Stimulated activated CD4-positive, alpha-beta T cell treated with anti-CD3 and anti-CD28 coated beads, Interleukin-12 subunit alpha, Interleukin-12 subunit beta, amount 100 ng/mL, for 24 hours (primary cell): Measurements from ENCODE around the gene WNK2.

Source experiments
- DNase-seq, 2 experiments: peaks; one replicate each; pipeline ENCODE4 v3.0.0-alpha.2; 2020; ENCODE audit warnings: low read depth in 2 of 2

Gene WNK2

DNA sequence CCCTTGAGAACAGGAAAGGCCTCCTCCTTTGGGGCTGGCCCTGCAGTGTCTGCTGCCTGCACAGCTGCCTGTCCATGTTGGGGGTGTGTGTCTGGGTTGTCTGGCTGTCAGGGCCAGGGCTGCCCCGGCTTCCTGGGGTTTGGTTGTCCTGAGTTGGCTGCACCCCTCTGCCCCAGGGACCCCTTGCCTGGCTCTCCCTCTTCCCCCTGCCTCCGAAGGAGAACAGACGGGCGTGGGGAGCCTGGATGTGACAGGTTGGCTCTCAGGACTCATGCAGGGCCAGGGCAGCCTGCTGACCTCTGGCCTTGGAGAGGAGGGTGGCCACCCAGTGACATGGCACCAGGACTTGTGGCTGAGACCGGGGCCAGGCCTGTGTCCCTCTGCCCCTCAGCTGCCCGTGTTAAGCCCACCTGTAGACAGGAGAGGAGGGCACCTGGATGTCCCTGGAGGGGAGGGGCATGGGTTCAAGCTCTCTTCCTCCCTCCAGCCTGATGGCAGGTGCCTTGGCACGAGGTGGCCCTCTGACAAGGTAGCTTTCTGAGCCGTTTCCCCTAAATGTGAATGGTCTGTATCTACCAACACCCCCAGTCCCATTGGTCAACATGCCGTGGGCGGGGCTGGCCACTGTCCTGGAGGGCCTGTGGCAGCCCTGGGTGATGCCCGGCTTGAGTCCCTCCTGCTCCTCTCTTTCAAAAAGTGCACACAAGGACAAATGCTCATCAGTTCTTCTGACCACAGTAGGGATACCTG is 34.9 kb downstream of the WNK2 start:
- no peak for DNase-seq

DNA sequence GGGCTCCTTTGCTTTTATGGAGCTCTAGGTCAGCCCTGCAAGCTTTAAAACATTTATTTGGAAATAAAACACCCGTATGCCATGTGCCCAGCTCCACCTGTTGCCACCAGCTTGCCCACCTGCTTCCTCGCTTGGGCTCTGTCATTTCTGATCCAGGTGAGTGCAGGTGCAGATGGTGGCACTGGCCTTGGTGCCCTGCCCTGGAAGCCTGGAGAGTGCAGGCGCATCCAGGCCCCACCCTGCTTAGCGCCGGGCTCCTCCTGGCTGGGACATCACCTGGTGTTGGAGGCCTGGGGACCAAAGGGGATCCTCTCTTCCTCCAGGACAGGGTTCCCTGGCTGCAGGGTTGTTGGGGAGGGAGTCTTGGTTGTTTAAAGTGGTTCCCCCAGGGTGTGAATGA is 35.8 kb downstream of the WNK2 start:
- no peak for DNase-seq

DNA sequence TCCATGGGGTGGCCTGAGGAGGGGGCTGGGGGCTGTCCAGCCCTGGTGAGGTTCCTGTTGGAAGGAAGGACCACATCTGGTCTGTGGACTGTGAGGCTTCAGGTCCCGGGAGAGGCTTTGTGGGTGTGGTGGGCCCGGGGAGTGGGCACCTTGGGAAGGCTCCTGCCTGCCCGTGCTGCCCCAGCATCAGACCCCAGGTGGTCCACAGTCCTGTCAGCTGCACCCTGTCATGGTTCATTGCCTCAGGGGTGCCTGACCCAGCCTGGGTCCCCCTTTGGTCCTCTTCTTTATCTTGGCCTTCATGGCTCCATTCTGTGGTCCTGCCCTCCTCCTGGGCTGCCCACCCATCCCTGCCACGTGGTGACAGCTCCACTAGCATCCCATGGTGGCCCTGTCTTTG is 36.7 kb downstream of the WNK2 start:
- no peak for DNase-seq

DNA sequence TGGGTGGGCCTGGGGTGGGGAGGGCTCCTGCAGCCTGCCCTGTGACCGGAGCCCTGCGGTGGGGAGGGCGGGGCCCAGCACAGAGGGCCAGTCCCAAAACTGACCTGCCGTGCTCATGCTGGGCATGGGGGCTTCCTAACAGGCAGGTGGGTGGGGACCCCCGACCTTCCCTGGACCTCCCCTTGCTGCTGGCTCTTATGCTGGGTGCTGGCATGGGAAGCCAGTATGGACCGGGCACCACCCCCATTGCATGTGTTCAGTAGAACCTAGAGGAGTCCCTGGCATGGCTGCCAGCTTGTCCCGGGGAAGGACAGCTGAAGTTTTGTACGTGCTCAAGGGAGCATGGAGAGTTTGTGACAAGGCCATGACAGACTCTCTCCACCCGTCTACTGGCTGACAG is 37.1 kb downstream of the WNK2 start:
- no peak for DNase-seq

DNA sequence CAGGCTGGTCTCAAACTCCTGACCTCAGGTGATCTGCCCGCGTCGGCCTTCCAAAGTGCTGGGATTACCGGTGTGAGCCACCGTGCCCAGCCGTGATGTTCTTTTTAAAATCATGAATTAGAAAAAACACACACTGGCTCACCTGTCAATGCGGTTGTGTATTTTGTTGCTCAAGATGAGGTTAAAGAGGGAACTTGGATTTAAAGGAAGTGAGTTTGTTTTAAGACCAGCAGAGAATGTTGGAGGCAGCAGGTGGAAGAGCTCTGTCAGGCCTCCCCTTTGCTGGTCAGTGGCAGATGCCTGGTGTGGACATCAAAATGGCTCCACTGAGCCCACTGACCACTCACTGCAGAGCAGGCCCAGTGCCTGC is 38.9 kb downstream of the WNK2 start:
- DNase-seq: no peak

DNA sequence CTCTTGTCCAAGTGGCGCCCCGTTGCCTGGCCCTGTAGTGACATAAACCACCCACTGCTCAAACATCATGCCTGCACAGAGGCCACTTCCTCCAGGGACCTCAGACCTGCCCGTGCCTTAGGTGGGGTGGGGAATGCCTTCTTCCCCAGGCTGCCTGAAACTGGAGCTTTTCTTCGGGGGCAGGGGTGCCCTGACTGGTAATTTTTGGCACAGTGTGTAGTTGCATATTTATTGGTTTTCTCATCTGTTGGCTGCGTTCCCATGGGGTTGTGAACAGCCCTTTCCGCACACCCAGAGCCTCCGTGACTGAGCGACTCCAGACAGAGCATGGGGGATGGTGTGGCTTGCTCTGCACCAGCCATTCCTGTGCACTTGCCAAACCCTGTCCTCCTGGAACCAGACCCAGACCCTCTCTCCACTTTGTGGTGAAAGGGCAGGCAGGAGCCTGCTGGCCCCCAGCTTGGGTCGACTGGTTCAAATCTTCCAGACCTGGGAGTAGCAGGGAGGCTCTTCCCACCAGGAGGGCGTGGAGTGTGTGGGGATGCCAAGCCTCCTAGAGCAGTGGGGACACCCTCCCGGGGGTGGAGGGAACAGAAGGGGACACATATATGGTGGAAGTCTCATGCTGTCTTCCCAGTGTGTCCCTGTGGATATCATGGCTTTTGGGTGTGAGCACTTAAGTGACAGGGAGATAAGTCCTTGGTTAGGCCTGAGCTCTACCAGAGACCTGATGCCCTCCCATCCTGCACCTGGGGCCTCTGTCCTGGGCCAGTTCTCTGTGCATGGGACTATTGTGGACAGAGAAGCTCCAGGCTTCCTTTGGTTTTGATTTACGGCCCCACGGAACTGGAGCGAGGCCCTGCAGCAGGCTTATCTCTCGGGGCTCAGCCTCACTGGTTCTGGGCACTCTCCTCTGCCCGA is 39.6 kb downstream of the WNK2 start:
- DNase-seq: no peak

DNA sequence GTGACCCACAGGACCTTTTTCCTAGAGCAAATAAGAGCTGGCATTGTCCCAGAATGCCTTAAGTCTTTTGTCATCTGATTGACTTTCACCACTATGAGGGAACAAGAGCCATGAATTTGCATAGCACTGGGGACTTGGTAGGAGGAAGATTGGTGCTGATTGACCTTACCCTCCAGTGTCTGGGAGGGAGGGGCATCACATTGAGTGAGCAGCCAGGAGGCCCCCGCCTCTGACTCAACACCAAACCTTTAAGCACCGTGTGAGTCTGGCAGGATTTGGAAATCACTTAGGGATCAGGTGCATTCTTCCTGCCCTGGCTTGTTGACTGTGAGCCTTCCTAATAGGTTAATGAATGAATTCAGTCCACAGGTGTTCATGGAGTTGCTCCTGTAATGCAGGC is 40.7 kb downstream of the WNK2 start:
- no peak for DNase-seq

DNA sequence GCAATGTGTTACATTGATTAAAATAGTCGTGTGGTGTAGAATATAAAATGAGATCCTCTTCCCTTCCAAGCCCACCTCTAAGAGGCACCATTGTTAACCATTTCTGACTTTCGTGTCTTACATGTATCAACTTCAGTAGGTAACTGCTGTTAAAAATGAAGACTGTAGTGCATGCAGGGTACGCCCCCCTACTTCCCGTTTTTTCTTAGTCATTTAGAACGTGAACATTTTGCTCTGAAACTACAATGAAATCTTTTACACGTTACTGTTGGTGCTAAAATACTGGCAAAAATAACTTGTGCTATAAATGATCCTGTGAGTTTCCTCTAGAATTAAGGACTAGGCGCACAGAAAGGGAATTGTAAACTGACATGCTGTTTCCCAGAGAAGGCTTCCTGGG is 41.5 kb downstream of the WNK2 start:
- no peak for DNase-seq

DNA sequence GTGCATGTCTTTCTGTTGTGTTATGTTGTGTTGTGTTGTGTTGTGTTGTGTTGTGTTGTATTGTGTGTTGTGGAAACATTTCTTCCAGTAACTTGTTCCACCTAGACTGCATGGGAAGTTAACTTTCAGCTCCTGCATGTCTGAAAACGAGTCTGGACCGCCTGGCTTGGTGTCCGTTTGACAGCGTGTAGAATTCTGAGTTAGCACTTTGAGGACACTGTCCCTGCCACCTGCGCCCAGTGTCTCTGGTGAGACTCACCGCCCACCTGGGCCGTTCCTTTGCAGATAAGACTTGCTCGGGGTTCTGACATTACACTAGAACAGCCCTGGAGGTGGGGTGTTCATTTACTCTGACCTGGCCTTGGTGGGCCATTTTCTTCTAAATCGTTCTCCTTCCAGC is 42.0 kb downstream of the WNK2 start:
- DNase-seq: no peak

DNA sequence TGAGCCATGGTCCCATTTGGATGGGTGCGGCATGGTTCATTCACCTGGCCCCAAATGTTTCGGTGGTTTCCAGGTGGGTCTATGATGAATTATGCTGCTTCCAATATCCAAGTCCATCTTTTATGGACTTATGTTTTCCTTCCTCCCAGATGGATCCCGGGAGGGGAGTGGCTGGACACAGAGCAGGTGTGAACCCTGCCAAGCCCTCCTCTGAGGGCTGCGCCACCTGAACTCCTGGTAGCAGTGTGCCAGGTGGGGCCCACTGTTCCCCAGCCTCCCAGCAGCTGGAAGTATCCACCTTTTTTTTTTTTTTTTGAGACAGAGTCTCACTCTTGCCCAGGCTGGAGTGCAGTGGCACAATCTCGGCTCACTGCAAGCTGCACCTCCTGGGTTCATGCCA is 42.9 kb downstream of the WNK2 start:
- no peak for DNase-seq

DNA sequence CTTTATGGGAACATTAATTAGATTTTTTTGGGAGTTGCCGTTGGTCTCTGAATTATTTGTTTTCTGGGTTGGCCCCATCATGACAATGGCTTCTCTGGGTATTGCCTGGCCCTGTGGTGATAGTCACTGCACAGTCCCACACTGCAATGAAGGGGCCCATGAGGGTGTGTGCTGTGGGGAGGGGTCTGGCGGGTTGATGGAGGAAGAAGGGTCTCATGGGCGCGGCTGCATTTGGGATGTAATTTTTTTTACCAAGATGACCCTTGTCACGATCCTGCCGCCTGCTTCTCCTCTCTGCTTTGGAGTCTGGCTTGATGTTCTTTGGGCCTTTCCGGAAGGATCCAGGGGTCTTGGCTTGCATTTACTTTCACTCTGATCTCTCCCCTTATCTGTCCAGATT is 44.1 kb downstream of the WNK2 start:
- no peak for DNase-seq

DNA sequence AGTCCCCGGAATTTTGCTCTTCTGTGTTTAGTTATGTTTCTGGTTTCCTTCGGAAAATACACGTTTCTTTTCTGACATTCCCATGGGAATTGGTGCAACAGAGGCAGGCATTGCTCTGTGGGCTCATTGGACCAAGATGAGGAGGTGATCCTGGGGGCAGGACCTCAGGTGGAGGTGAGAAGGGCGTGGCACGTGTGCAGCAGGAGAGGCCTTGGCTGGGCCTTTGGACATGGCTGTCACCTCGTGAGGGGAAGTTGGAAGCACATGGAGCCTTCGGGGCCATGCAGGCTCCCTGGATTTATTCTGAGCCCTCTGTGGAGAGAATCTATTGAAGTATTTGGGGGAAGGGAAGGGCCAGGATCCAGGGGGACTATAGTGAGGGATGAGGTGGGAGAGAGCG is 44.5 kb downstream of the WNK2 start:
- DNase-seq: no peak

DNA sequence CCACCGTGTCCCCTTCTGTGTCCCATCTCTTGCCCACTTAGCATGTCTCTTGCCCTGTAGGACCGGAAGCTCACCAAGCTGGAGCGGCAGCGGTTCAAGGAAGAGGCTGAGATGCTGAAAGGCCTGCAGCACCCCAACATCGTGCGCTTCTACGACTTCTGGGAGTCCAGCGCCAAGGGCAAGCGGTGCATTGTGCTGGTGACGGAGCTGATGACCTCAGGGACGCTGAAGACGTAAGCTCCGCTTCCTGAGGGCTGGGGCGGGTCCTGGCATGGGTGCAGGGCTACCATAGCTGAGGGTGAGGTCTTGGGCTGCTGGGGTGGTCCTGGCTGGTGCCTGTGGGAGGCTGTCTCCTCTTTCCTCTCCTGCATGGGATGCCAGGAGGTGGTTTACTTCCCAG is 45.7 kb downstream of the WNK2 start:
- no peak for DNase-seq

DNA sequence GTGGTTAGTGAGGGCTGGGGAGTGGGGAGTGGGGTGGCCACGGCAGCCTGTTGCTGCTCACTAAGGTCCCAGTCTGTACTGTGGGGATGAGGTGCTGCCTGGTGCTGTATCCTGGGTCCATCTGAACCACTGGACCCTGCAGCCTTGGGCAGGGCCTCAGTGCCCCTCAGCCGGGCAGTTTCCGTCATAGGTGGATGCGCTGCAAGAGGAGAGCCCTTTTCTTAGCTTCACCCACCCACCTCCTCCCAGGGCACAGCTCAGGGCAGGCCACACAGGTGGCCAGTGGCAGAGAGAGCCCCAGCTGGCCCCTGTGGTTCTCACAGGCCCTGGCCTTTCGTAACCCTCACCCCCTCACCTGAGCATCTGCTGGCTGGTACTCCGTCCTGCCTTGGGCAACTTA is 46.2 kb downstream of the WNK2 start:
- DNase-seq: no peak

DNA sequence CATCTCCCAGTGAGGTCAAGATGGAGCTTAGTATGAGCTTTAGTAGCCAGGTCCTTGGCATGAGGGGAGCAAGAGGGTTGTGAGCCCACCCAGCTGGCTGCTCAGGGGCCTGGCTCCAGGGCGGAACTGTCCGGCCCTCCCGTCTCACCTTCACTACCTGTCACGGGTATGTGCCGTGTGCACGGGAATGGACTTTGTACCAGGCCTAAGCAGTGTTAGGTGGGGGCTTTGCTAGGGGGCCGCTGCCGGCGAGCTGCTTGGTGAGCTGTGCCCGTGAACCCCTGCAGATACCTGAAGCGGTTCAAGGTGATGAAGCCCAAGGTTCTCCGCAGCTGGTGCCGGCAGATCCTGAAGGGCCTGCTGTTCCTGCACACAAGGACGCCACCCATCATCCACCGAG is 46.7 kb downstream of the WNK2 start:
- DNase-seq: no peak

DNA sequence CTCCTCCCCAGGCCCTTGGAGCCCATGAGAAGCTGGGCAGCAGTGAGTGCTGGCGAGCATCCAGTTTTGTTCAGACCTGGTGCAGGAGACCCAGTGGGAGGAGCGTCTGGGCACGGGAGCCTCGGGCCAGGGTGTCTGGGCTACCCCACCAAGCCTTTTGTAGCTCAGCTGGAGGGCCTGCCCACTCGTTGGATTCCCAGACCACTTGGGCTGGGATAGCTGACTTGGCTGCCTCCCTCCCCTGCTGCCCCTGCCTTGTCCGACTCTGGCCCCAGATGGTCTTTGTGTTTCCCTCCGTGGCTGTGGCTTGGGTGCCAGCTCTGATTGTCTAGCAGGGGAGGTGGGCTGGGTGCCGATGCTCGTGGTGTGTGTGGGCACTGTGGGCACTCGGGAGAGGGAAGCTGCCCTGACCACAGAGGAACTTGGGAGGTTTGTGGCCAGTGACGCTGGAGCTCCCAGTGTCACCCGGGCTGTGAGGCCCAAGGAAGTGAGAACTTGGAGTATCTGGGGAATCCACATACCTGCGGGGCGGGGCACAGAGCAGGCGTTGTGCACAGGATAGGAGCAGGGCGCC is 47.3 kb downstream of the WNK2 start:
- DNase-seq: no peak

DNA sequence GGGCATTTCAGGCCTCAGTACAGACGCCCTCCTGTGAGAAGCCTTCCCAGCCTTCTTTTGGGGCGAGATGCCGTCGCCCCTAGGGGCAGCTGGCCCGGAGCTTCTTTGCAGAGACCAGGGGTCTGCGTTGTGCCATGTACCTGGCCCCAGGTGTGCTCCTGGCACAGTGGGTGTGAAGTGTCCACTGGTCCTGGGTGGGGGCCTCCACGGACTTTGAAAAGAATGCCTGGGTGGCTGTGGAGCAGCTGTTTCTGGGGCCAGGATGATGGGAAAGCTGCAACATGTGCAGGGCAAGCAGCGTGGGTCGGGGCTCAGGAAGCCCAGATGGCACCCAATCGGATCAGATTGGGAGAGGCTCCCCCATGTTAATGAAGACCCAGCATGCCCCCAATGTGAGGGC is 47.8 kb downstream of the WNK2 start:
- DNase-seq: no peak

DNA sequence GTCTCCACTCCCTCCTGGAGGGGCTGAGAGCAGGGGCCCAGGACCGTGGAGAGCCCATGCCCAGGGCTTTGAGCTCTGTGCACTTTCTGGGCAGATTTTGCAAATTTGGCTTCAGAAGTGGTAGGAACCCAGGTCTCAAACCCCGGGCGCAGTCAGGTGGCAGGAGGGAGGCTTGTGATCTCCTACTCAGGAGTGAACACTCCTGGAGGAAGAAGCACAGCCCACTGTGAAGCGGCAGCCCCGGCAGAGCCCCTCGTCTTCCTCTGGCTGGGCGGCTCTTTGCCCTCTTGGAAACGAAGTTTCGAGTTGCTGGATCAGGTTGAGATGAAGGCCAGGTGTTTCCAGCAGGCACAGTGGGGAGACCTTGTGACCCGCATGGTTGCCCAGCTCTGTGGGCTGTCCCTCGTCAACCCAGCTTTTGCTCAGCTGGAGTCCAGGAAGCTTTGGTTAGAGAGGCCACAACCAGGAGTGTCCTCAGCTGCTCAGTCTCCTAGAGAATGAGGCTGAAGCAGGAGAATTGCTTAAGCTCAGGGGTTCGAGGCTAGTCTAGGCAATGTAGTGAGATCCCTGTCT is 48.5 kb downstream of the WNK2 start:
- DNase-seq: no peak

DNA sequence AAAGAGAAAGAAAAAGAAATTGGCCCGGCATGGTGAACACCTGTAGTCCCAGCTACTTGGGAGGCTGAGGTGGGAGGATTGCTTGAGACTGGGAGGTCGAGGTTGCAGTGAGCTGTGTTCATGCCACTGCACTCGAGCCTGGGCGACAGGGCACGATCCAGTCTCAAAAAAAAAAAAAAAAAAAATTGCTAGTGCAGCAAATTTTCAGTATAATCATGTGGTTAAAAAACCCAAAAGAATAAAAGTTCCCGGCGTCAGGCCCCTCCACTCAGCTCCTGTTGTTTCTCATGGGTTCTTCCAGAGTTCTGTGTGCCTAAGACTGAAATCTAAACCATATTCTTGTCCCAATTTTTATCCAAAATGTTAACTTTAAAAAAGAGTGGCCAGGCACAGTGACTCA is 49.1 kb downstream of the WNK2 start:
- no peak for DNase-seq

DNA sequence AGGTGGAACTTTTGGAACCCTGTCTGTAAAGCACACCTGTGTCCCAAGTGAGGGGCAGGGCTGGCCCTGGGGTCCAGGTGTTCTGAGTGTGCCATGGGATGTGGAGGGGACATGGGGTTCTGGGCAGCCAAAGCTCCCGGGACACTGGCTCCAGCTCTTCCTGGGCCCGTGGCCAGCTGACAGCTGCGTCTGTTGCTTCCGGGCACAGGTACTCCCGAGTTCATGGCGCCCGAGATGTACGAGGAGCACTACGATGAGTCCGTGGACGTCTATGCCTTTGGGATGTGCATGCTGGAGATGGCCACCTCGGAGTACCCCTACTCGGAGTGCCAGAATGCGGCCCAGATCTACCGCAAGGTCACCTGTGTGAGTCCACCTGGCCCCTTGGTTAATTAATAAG is 50.7 kb downstream of the WNK2 start:
- DNase-seq: no peak

DNA sequence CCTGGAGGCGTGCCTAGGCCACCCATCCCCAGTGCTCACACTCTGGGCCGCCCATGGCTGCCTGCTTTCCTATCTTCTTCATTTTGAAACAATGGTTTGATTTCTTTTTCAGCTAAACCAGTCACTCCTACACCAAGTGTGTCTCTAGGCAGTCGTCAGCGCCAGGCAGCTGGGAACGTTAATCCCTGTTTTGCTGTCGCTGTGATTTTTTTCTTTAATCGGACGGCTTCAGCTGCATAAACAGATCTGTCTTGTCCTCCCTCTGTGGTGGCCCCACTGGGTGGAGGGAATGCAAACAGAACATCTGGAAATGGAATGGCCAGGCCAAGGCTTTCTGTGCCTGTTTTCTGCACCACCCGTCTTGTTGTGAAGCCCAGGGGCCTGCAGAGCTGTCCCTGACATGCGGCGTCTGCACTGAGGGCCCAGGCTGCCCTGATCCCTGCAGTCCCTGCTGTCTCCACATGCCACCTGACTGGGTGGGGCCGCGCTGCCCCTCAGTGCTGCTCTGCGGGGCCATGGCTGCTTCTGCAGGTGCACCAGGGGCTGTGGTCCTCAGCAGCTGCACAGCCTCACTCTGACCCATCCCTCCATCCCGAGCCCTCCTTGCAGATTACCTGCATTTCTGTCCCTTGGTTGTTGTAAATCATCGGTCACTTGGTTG is 51.5 kb downstream of the WNK2 start:
- DNase-seq: no peak

DNA sequence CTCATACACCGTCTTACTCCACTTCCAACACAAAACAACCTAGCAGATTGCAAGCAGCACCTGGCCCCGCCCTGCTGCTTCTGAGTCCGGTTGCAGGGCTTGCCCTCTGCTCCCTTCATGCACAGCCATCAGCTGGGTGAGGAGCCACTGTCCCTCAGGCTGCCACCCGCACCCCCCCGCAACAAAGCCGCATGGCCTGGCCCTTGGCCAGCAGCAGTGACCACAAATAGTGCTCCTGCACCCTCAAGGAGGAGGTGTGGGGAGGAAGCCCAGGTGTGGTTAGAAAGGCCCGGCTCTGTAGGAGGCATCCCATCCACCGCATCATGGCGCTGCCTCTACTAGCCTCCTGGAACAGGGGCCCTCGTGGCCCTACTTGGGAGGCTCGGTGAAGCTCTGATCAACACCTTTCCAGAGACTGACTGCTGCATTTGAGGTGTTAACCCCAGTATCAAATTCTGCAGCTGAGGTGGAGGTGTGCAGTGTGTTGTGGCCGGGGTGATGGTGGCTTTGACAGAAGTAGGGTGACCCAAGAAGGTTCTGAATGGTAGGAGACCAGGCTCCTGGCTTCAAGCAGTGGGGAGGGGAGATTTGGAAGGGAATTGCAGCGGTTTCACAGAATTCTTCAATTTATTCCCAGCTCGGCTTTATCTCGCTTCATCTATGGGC is 52.7 kb downstream of the WNK2 start:
- DNase-seq: no peak
